MCF 10A (cell line): ENCODE data around the gene AJM1. TPM values are rescaled to one million over a fixed set of nuclear protein-coding genes. Genes with fewer than 3 reads are reported as not detected.

Experiments
- BruUV-seq: library from RNA; stranded (reverse); fragments of 400-500 nt; replicated peaks from 2 replicates; lab custom pipeline; 2021; lab: Mats Ljungman, UMichigan
- CTCF ChIA-PET: fragments of 300-600 bp; sonication (Branson Sonifier 250); formaldehyde crosslinking; extraction: SDS; loops from one replicate; lab custom pipeline; 2021; ENCODE audit warnings: antibody characterized with exemption, inconsistent platforms; lab: Yijun Ruan, JAX
- POLR2A ChIA-PET: fragments of 300-600, 350-650 bp; sonication (Branson Sonifier 250); formaldehyde crosslinking; extraction: SDS; loops from one replicate; lab custom pipeline; 2020; ENCODE audit warnings: antibody characterized with exemption, inconsistent platforms; lab: Yijun Ruan, JAX
- DNase-seq: peaks from one replicate; pipeline ENCODE4 v3.0.0-alpha.2; 2018; ENCODE audit not compliant: unreplicated experiment
- H3K27ac Mint-ChIP-seq: one replicate; pipeline ENCODE4 v1.8.0; 2022; ENCODE audit warnings: mild to moderate bottlenecking, low read depth, mixed read lengths; ENCODE audit not compliant: unreplicated experiment
- H3K27me3 Mint-ChIP-seq: one replicate; pipeline ENCODE4 v1.8.0; 2022; ENCODE audit warnings: mixed read lengths; ENCODE audit not compliant: insufficient read depth, unreplicated experiment
- H3K36me3 Mint-ChIP-seq: one replicate; pipeline ENCODE4 v1.8.0; 2022; ENCODE audit warnings: mild to moderate bottlenecking, moderate library complexity, mixed read lengths; ENCODE audit not compliant: insufficient read depth, unreplicated experiment
- H3K4me1 Mint-ChIP-seq: one replicate; pipeline ENCODE4 v1.8.0; 2022; ENCODE audit warnings: mixed read lengths; ENCODE audit not compliant: insufficient read depth, unreplicated experiment
- H3K4me3 Mint-ChIP-seq: one replicate; pipeline ENCODE4 v1.8.0; 2022; ENCODE audit warnings: mild to moderate bottlenecking, moderate library complexity, mixed read lengths; ENCODE audit not compliant: unreplicated experiment
- H3K9me3 Mint-ChIP-seq: one replicate; pipeline ENCODE4 v1.8.0; 2022; ENCODE audit warnings: mixed read lengths; ENCODE audit not compliant: unreplicated experiment
- intact Hi-C: fragments of 100-400 bp; cut with micrococcal nuclease; formaldehyde crosslinking; loops from 2 replicates; pipeline ENCODE4 v1.14.1; 2022
- total RNA-seq: library from RNA; stranded (reverse); gene quantifications from 2 replicates; pipeline ENCODE4 v1.2.3, GENCODE V29; 2022
- TF ChIP-seq, protein P1 (sequence below): fragments of 200-600 bp; IDR thresholded peaks from one replicate; pipeline ENCODE4 v1.8.0; 2022; ENCODE audit warnings: antibody characterized with exemption, mild to moderate bottlenecking; ENCODE audit not compliant: unreplicated experiment

The AJM1 gene
- total RNA-seq, 1 experiment from 2014 or later = 5.7 TPM

- Mint-ChIP-seq H3K27ac (no peak overlapping the region), H3K4me3 (peak overlapping the region; percentile 76), H3K4me1 (no peaks in the 10 kb centered on the region), H3K36me3 (peaks cover 30% of the 10 kb centered on the region), H3K27me3 (no peaks in the 10 kb centered on the region), H3K9me3 (no peaks in the 10 kb centered on the region)
- CTCF ChIA-PET = interaction anchor here (0.6 to 2.8 kb wide), 5 partner anchors 34 to 387 kb away, joined by 3 to 8 read pairs (median 4); partner anchors contain the start of genes AJM1 and FBXW5
- no TSS peak for BruUV-seq
- POLR2A ChIA-PET = interaction anchor here (0.5 to 5.6 kb wide), 19 partner anchors 8 to 321 kb away, joined by 3 to 33 read pairs (median 5); partner anchors contain the start of genes AJM1, SAPCD2 and TMEM141
- DNase-seq = no peak
- TF ChIP-seq, protein P1, sequence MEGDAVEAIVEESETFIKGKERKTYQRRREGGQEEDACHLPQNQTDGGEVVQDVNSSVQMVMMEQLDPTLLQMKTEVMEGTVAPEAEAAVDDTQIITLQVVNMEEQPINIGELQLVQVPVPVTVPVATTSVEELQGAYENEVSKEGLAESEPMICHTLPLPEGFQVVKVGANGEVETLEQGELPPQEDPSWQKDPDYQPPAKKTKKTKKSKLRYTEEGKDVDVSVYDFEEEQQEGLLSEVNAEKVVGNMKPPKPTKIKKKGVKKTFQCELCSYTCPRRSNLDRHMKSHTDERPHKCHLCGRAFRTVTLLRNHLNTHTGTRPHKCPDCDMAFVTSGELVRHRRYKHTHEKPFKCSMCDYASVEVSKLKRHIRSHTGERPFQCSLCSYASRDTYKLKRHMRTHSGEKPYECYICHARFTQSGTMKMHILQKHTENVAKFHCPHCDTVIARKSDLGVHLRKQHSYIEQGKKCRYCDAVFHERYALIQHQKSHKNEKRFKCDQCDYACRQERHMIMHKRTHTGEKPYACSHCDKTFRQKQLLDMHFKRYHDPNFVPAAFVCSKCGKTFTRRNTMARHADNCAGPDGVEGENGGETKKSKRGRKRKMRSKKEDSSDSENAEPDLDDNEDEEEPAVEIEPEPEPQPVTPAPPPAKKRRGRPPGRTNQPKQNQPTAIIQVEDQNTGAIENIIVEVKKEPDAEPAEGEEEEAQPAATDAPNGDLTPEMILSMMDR = no peak
- intact Hi-C loops = no loop called here
These were observed 34.0 kb upstream of the AJM1 start for GRCh38 chr9:136808075-136808805.

- Mint-ChIP-seq H3K9me3 (no peaks in the 10 kb centered on the region), H3K4me1 (no peaks in the 10 kb centered on the region), H3K4me3 (peak overlapping the region; percentile 76), H3K36me3 (peaks cover 30% of the 10 kb centered on the region), H3K27ac (no peak overlapping the region), H3K27me3 (no peaks in the 10 kb centered on the region)
- DNase-seq = peak; percentile 21
- TF ChIP-seq, protein P1 = no peak
- intact Hi-C loops = no loop called here
- POLR2A ChIA-PET = interaction anchor here (0.6 to 5.6 kb wide), 16 partner anchors 8 to 321 kb away, joined by 3 to 33 read pairs (median 6); partner anchors contain the start of genes AJM1 and TMEM141
- no TSS peak for BruUV-seq
- CTCF ChIA-PET = interaction anchor here (0.7 to 1.9 kb wide), 5 partner anchors 12 to 386 kb away, joined by 3 to 5 read pairs (median 4); partner anchors contain the start of gene FBXW5
These were observed 33.5 kb upstream of the AJM1 start for GRCh38 chr9:136808806-136809158.

DNA sequence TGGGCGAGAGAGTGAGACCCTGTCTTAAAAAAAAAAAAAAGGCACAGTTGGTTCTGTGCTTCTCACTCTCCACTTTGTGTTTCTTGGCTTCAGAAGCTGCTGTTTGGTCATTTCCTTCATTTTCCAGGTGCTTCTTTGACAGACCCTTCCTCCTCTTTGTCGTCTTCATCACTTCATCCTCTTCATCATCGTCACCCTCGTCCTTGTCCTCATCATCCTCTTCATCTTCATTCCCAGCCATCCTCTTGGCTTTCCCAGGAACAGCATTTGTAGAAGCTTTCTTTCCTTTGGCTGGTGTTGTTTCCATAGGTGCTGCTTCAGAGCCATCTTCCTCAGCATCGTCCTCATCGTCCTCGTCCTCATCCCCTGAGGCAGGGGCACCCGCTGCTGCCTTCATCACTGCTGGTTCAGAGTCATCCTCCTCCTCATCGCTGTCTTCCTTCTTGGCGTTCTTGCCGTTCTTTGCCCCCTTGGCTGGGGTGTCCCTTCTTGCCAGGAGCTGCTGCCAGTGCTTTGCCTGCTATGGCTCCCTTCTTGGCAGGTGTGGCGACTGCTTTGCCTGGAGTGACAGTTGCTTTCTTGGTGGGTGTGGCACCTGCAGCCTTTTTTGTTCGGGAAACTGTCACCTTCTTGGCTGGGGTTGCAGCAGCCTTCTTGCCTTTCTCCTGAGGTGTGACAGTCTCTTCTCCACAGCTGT is 27.4 kb upstream of the AJM1 start:
- intact Hi-C loops = no loop called here
- Mint-ChIP-seq H3K9me3 (no peaks in the 10 kb centered on the region), H3K27me3 (no peaks in the 10 kb centered on the region), H3K27ac (no peak overlapping the region), H3K4me1 (peaks cover 7% of the 10 kb centered on the region), H3K36me3 (peaks cover 45% of the 10 kb centered on the region), H3K4me3 (no peak overlapping the region)
- no TSS peak for BruUV-seq
- TF ChIP-seq, protein P1 = no peak
- no peak for DNase-seq
- ChIA-PET CTCF (interaction anchor here (0.7 to 1.3 kb wide), 5 partner anchors 10 to 25 kb away, joined by 3 to 6 read pairs (median 4); no protein-coding TSS in a partner anchor), POLR2A (interaction anchor here (0.6 to 3.7 kb wide), 2 partner anchors 7 to 105 kb away, joined by 3 to 13 read pairs; partner anchors contain the start of gene RABL6)

- peaks cover 7% of the 10 kb centered on the region for H3K4me1 Mint-ChIP-seq
- ChIA-PET CTCF (interaction anchor here (0.6 to 1.3 kb wide), 5 partner anchors 12 to 86 kb away, joined by 3 to 6 read pairs (median 4); no protein-coding TSS in a partner anchor), POLR2A (interaction anchor here (3.7 kb wide), 1 partner anchor 8 kb away, joined by 13 read pairs; the partner anchor contains the start of gene RABL6)
- no peaks in the 10 kb centered on the region for H3K9me3 Mint-ChIP-seq
- H3K27ac Mint-ChIP-seq = no peak overlapping the region
- no peak overlapping the region for H3K4me3 Mint-ChIP-seq
- peaks cover 42% of the 10 kb centered on the region for H3K36me3 Mint-ChIP-seq
- no TSS peak for BruUV-seq
- TF ChIP-seq, protein P1 = no peak
- H3K27me3 Mint-ChIP-seq = no peaks in the 10 kb centered on the region
- intact Hi-C loops = no loop called here
- no peak for DNase-seq
These were observed 26.9 kb upstream of the AJM1 start for GRCh38 chr9:136815422-136815782.
